Measurements from ENCODE around the gene ELAVL3. TPM values are rescaled to one million over a fixed set of nuclear protein-coding genes. Genes with fewer than 3 reads are reported as not detected.

Gene ELAVL3
- total RNA-seq, 6 donors from 2014 or later, result 0.03 TPM; not detected in 5

GRCh38 chr19:11453468-11454341, 27.1 kb downstream of the ELAVL3 start:
- ATAC-seq (ENCODE audit: low FRiP score in 2 of 2) (no peak), DNase-seq (no peak)
- H3K4me1 ChIP-seq, result peaks cover 0 to 4% (median 0%) of the 10 kb centered on the region in 4 donors
- WGBS, 2 donors, result 55% methylated on average over 27 of the region's 27 CpGs
- H3K36me3 ChIP-seq, result peaks cover 8 to 23% (median 21%) of the 10 kb centered on the region in 4 donors
- H3K9me3 ChIP-seq, result no peaks in the 10 kb centered on the region
- no peak overlapping the region for H3K4me3 ChIP-seq
- H3K27me3 ChIP-seq, result no peaks in the 10 kb centered on the region
- TF ChIP-seq POLR2A (IDR thresholded peaks at IDR 0.05) (no peak), CTCF (IDR thresholded peaks at IDR 0.05) (peak in 1 of 6 experiments; percentile 24)
- H3K27ac ChIP-seq, result no peak overlapping the region

GRCh38 chr19:11452620-11453310, 28.1 kb downstream of the ELAVL3 start:
- H3K36me3 ChIP-seq, result peaks cover 11 to 33% (median 30%) of the 10 kb centered on the region in 4 donors
- DNase-seq, result no peak
- ATAC-seq (ENCODE audit: low FRiP score in 2 of 2), result no peak

GRCh38 chr19:11451871-11452619, 28.8 kb downstream of the ELAVL3 start:
- Histone ChIP-seq H3K4me1 (peaks cover 0 to 4% (median 0%) of the 10 kb centered on the region in 4 donors), H3K9me3 (no peaks in the 10 kb centered on the region), H3K36me3 (peaks cover 14 to 40% (median 38%) of the 10 kb centered on the region in 4 donors), H3K27me3 (no peaks in the 10 kb centered on the region), H3K27ac (no peak overlapping the region), H3K4me3 (no peak overlapping the region)
- no peak for TF ChIP-seq POLR2AphosphoS5 (IDR thresholded peaks at IDR 0.05)
- no peak for TF ChIP-seq POLR2A (IDR thresholded peaks at IDR 0.05)
- TF ChIP-seq EP300 (IDR thresholded peaks at IDR 0.05), result no peak
- no peak for TF ChIP-seq CTCF (IDR thresholded peaks at IDR 0.05)
- ATAC-seq (ENCODE audit: low FRiP score in 2 of 2) (no peak), DNase-seq (no peak)
- WGBS, 2 donors, result 50 to 54% methylated on average over 25 of the region's 25 CpGs

More at GRCh38 chr19:11452620-11453310, 28.1 kb downstream of the ELAVL3 start:
- H3K27me3 ChIP-seq, result no peaks in the 10 kb centered on the region
- no peak overlapping the region for H3K4me3 ChIP-seq
- TF ChIP-seq POLR2A (IDR thresholded peaks at IDR 0.05) (no peak), EP300 (IDR thresholded peaks at IDR 0.05) (no peak)
- H3K9me3 ChIP-seq, result no peaks in the 10 kb centered on the region
- H3K27ac ChIP-seq, result no peak overlapping the region
- WGBS, 2 donors, result 71 to 77% methylated on average over 21 to 26 of the region's 33 CpGs
- peaks cover 0 to 4% (median 0%) of the 10 kb centered on the region in 4 donors for H3K4me1 ChIP-seq

- Histone ChIP-seq H3K4me3 (no peak overlapping the region), H3K9me3 (no peaks in the 10 kb centered on the region), H3K27ac (no peak overlapping the region), H3K36me3 (peaks cover 14 to 45% (median 43%) of the 10 kb centered on the region in 4 donors), H3K4me1 (peaks cover 0 to 4% (median 0%) of the 10 kb centered on the region in 4 donors), H3K27me3 (no peaks in the 10 kb centered on the region)
- no peak for ATAC-seq (ENCODE audit: low FRiP score in 2 of 2)
- no peak for DNase-seq
- TF ChIP-seq CTCF (IDR thresholded peaks at IDR 0.05) (no peak), EP300 (IDR thresholded peaks at IDR 0.05) (no peak), POLR2AphosphoS5 (IDR thresholded peaks at IDR 0.05) (no peak), POLR2A (IDR thresholded peaks at IDR 0.05) (no peak)
- 53 to 75% methylated on average over 10 to 12 of the region's 13 CpGs for WGBS, 2 donors
Measured at GRCh38 chr19:11451327-11451870, 29.4 kb downstream of the ELAVL3 start.

All from upper lobe of left lung (tissue), 6 donors.